ENCODE data around the gene TRPM8.

The TRPM8 gene

GRCh38 chr2:234050455-234051135 is 133.4 kb downstream of the TRPM8 start, which contains the start of gene SPP2:
TSS of gene SPP2 (plus strand) at chr2:234050702. CDS start at chr2:234050787, 85 bp downstream.
- no peak for DNase-seq

- DNase-seq: no peak
These were observed 134.3 kb downstream of the TRPM8 start for GRCh38 chr2:234051374-234052070.

- no peak for DNase-seq
These were observed 141.7 kb downstream of the TRPM8 start for GRCh38 chr2:234058881-234059280.

- no peak for DNase-seq
These were observed 143.1 kb downstream of the TRPM8 start for GRCh38 chr2:234060236-234060635.

- no peak for DNase-seq
These were observed 144.6 kb downstream of the TRPM8 start for GRCh38 chr2:234061624-234062257.

GRCh38 chr2:234066587-234066986 is 149.4 kb downstream of the TRPM8 start:
- no peak for DNase-seq

Data from activated CD8-positive, alpha-beta memory T cell treated with anti-CD3 and anti-CD28 coated beads, Interleukin-2, amount 50 U/mL, for 48 hours (primary cell).